Naive thymus-derived CD4-positive, alpha-beta T cell (primary cell): ENCODE results near the gene WSCD2. TPM values are rescaled to one million over a fixed set of nuclear protein-coding genes. Genes with fewer than 3 reads are reported as not detected.

Experiments used
- ATAC-seq: fragments of 150-1000 bp; cut with Tn5 transposase; 2 replicates; pipeline ENCODE4 v1.10.0; 2021; ENCODE audit warnings: mild to moderate bottlenecking, moderate library complexity
- CTCF ChIA-PET: fragments of 350-600 bp; sonication (Branson Sonifier 250); formaldehyde crosslinking; loops from one replicate; lab custom pipeline; 2021; ENCODE audit warnings: antibody characterized with exemption; lab: Charles Lee
- POLR2A ChIA-PET: fragments of 350-600 bp; sonication (Branson Sonifier 250); formaldehyde crosslinking; loops from one replicate; lab custom pipeline; 2021; ENCODE audit warnings: antibody characterized with exemption, inconsistent platforms; lab: Charles Lee
- DNase-seq, 9 donors: peaks; one replicate each; pipeline versions ENCODE4 v3.0.0 to v3.0.0-alpha.2; 2020 to 2022; ENCODE audit warnings: mixed read lengths in 1 of 9
- H3K27ac ChIP-seq: one replicate; pipeline ENCODE4 v1.7.0; 2013; ENCODE audit warnings: mild to moderate bottlenecking, low read depth, low read length, moderate library complexity
- H3K27me3 ChIP-seq, 2 donors: one replicate each; pipeline ENCODE4 v1.7.0; 2013; ENCODE audit warnings: low read length in 2 of 2, mild to moderate bottlenecking in 2 of 2, moderate library complexity in 2 of 2; ENCODE audit not compliant: control insufficient read depth in 2 of 2, insufficient read depth in 2 of 2
- H3K36me3 ChIP-seq, 3 experiments: 1 replicate in 2 of 3; 2 replicates in 1 of 3; pipeline ENCODE4 v1.7.0; 2013; ENCODE audit warnings: low read length in 3 of 3, mild to moderate bottlenecking in 3 of 3, moderate library complexity in 1 of 3; ENCODE audit not compliant: insufficient read depth in 3 of 3, control insufficient read depth in 2 of 3
- H3K4me1 ChIP-seq, 2 donors: one replicate each; pipeline ENCODE4 v1.7.0; 2013; ENCODE audit warnings: low read length in 2 of 2, mild to moderate bottlenecking in 2 of 2, moderate library complexity in 1 of 2; ENCODE audit not compliant: control insufficient read depth in 2 of 2, insufficient read depth in 2 of 2
- H3K4me3 ChIP-seq: 2 replicates; pipeline ENCODE4 v1.7.0; 2013; ENCODE audit warnings: mild to moderate bottlenecking, low read length
- H3K9me3 ChIP-seq, 3 experiments: 1 replicate in 2 of 3; 2 replicates in 1 of 3; pipeline ENCODE4 v1.7.0; 2013; ENCODE audit warnings: low read length in 3 of 3; ENCODE audit not compliant: control insufficient read depth in 2 of 3
- H3K27ac Mint-ChIP-seq, 9 donors: one replicate each; pipeline ENCODE4 v1.8.0; 2020 to 2022; ENCODE audit warnings: mixed read lengths in 9 of 9, mild to moderate bottlenecking in 8 of 9, moderate library complexity in 5 of 9, inconsistent platforms in 2 of 9
- H3K27me3 Mint-ChIP-seq, 5 donors: one replicate each; pipeline ENCODE4 v1.8.0; 2021 to 2022; ENCODE audit warnings: mixed read lengths in 5 of 5, mild to moderate bottlenecking in 1 of 5
- H3K36me3 Mint-ChIP-seq, 5 donors: one replicate each; pipeline ENCODE4 v1.8.0; 2020 to 2022; ENCODE audit warnings: mixed read lengths in 5 of 5, mild to moderate bottlenecking in 3 of 5, inconsistent platforms in 1 of 5
- H3K4me1 Mint-ChIP-seq, 7 donors: one replicate each; pipeline ENCODE4 v1.8.0; 2020 to 2022; ENCODE audit warnings: mixed read lengths in 7 of 7, mild to moderate bottlenecking in 3 of 7, inconsistent platforms in 1 of 7
- H3K4me3 Mint-ChIP-seq, 10 donors: one replicate each; pipeline ENCODE4 v1.8.0; 2020 to 2022; ENCODE audit warnings: mild to moderate bottlenecking in 10 of 10, mixed read lengths in 10 of 10, moderate library complexity in 6 of 10, inconsistent platforms in 2 of 10
- H3K9me3 Mint-ChIP-seq, 11 donors: one replicate each; pipeline ENCODE4 v1.8.0; 2020 to 2022; ENCODE audit warnings: mixed read lengths in 11 of 11, mild to moderate bottlenecking in 4 of 11, inconsistent platforms in 1 of 11, moderate library complexity in 1 of 11
- intact Hi-C, 2 donors: fragments of 100-400 bp; cut with micrococcal nuclease; formaldehyde crosslinking; loops; one replicate each; pipeline ENCODE4 v1.15.1; 2023
- polyA plus RNA-seq, 2 donors: library from polyadenylated mRNA; unstranded; fragments of 300-500 nt; fragmentation: Illumina TruSeq; gene quantifications; one replicate each; pipeline ENCODE4 v1.2.3, GENCODE V29; 2021
- total RNA-seq, 6 experiments: library from RNA in 5 of 6; stranded (reverse) in 5 of 6; gene quantifications; 1 replicate in 5 of 6; 2 replicates in 1 of 6; pipeline ENCODE4 v1.2.3 and lab custom pipeline; 2021 to 2026

WSCD2 gene
- total and polyA plus RNA-seq, 7 experiments from 2014 or later, result not detected

DNA sequence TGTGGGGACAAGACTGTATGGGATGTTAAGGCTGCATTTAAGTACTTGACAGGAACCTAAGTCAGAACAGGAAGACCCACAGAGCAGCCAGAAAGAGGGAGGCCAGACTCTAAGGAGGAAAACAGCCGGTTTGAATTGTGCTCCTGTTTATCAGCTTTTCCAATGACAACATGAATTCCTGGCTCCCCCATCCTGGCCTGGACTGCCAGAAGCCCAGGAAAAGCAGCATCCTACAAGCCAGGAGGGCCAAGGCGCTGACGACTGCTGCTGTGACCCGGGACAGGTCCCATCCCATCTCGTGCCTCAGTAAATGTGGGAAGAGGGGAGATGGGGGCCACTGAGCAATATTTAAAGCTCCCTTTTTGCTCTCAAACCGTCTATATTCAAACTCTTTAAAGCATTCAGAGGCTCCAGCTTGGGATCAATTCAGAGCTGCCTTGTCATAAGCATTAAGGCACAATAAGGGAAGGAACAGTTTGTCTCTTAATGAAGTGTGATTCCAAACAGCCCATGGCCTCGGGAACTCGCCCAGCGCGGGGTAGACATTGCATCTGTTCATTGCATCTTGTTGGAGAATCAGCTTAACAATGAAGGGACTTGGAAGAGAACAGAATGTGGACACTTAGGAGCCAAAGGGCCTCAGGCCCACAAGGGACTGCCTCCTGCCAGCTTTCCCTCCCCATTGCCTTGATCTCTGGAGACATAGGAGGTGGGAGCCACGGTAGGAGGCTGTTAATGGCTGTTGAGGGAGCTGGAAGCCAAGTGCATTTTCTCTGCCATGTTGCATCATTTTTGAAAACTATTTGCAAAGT, 160.5 kb downstream of the WSCD2 start:
- peaks cover 0 to 6% (median 0%) of the 10 kb centered on the region in 5 donors for H3K36me3 Mint-ChIP-seq
- DNase-seq (no peak), ATAC-seq (no peak)
- no peaks in the 10 kb centered on the region for H3K27me3 ChIP-seq
- H3K4me3 ChIP-seq, result no peak overlapping the region
- peaks cover 0 to 11% (median 0%) of the 10 kb centered on the region in 11 donors for H3K9me3 Mint-ChIP-seq
- H3K27ac Mint-ChIP-seq, result no peak overlapping the region
- no peak overlapping the region for H3K4me3 Mint-ChIP-seq
- ChIA-PET CTCF (no interaction called here), POLR2A (no interaction called here)
- H3K27me3 Mint-ChIP-seq, result peaks cover 0 to 31% (median 4%) of the 10 kb centered on the region in 5 donors
- no peaks in the 10 kb centered on the region for H3K9me3 ChIP-seq
- no peak overlapping the region for H3K27ac ChIP-seq
- no peaks in the 10 kb centered on the region for H3K36me3 ChIP-seq
- intact Hi-C loops, result no loop called here
- H3K4me1 ChIP-seq, result no peaks in the 10 kb centered on the region
- H3K4me1 Mint-ChIP-seq, result peaks cover 0 to 5% (median 0%) of the 10 kb centered on the region in 7 donors

DNA sequence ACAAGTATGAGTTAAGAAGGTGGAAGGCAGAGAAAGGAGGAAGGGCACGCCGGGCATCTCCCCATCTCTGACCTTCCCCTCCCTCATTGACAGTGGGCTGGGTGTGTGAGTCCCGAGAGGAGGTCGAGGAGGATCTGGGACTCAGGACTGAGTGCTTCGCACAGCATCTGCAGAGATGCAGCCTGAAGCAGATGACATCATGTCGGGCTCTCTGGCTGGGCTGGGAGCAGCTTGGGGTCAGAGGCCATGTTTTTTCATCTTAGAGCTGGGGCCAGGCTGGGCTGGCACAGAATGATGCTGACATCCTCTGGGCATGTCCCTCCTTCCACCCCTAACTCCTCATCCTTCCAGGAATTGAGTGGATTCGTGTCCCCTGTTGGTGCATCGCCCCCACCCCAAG, 166.6 kb downstream of the WSCD2 start:
- CTCF ChIA-PET, result no interaction called here
- Mint-ChIP-seq H3K9me3 (peaks cover 0 to 11% (median 0%) of the 10 kb centered on the region in 11 donors), H3K27ac (peak overlapping the region in 1 of 9 donors; percentile 84), H3K36me3 (peaks cover 0 to 6% (median 0%) of the 10 kb centered on the region in 5 donors), H3K27me3 (peaks cover 0 to 25% (median 0%) of the 10 kb centered on the region in 5 donors), H3K4me3 (no peak overlapping the region), H3K4me1 (peaks cover 0 to 12% (median 0%) of the 10 kb centered on the region in 7 donors)
- Histone ChIP-seq H3K36me3 (no peaks in the 10 kb centered on the region), H3K9me3 (no peaks in the 10 kb centered on the region), H3K4me1 (peaks cover 0 to 17% of the 10 kb centered on the region in 2 donors), H3K27me3 (no peaks in the 10 kb centered on the region), H3K27ac (no peak overlapping the region), H3K4me3 (no peak overlapping the region)
- DNase-seq (no peak), ATAC-seq (no peak)
- intact Hi-C loops, result no loop called here
- POLR2A ChIA-PET, result no interaction called here

DNA sequence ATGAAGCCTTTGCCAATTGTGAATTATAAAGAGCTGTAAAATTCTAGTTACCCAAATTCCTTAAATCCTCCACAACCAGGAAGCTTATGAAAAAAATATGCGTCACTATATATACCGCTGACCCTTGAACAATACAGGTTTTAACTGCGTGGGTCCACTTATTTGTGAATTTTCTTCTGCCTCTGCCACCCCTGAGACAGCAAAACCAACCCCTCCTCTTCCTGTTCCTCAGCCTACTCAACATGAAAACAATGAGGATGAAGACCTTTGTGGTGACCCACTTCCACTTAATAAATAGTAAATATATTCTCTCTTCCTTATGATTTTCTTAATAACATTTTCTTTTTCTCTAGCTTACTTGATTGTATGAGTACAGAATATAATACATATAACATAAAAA, 167.9 kb downstream of the WSCD2 start:
- H3K4me1 ChIP-seq, result peaks cover 0 to 21% of the 10 kb centered on the region in 2 donors
- Mint-ChIP-seq H3K36me3 (peaks cover 0 to 9% (median 0%) of the 10 kb centered on the region in 5 donors), H3K4me1 (peaks cover 0 to 17% (median 0%) of the 10 kb centered on the region in 7 donors), H3K27ac (no peak overlapping the region), H3K9me3 (peaks cover 0 to 9% (median 0%) of the 10 kb centered on the region in 11 donors), H3K27me3 (peaks cover 0 to 25% (median 2%) of the 10 kb centered on the region in 5 donors), H3K4me3 (no peak overlapping the region)
- ChIA-PET CTCF (no interaction called here), POLR2A (no interaction called here)
- H3K36me3 ChIP-seq, result no peaks in the 10 kb centered on the region
- no peak overlapping the region for H3K4me3 ChIP-seq
- ATAC-seq (no peak), DNase-seq (no peak)
- H3K9me3 ChIP-seq, result no peaks in the 10 kb centered on the region
- intact Hi-C loops, result no loop called here
- no peak overlapping the region for H3K27ac ChIP-seq
- no peaks in the 10 kb centered on the region for H3K27me3 ChIP-seq

DNA sequence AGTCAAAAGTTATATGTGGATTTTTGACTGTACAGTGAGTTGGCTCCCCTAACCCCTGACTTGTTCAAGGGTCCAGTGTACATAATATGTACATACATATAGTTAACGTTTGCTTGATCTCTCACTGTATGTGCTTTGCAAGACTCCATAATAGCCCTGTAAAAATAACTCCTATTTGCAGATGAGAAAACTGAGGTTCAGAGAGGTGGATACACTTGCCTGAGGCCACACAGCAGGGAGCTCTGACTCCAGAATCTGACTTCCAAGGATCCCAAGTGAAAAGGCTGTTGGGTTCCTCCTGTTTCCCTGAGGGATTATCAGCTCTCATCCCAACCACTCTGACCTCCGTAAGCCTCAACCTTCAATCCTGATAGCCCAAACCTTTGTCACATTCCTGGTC, 168.3 kb downstream of the WSCD2 start:
- H3K36me3 ChIP-seq, result no peaks in the 10 kb centered on the region
- ATAC-seq, result no peak
- intact Hi-C loops, result no loop called here
- H3K27ac ChIP-seq, result no peak overlapping the region
- H3K36me3 Mint-ChIP-seq, result peaks cover 0 to 7% (median 0%) of the 10 kb centered on the region in 5 donors
- CTCF ChIA-PET, result no interaction called here
- peaks cover 0 to 25% of the 10 kb centered on the region in 2 donors for H3K4me1 ChIP-seq
- no peak overlapping the region for H3K4me3 ChIP-seq
- H3K27me3 Mint-ChIP-seq, result peaks cover 0 to 25% (median 4%) of the 10 kb centered on the region in 5 donors
- DNase-seq, result no peak
- POLR2A ChIA-PET, result no interaction called here
- H3K27me3 ChIP-seq, result no peaks in the 10 kb centered on the region
- H3K9me3 ChIP-seq, result no peaks in the 10 kb centered on the region
- H3K9me3 Mint-ChIP-seq, result peaks cover 0 to 4% (median 0%) of the 10 kb centered on the region in 11 donors
- H3K4me3 Mint-ChIP-seq, result no peak overlapping the region
- peaks cover 0 to 18% (median 0%) of the 10 kb centered on the region in 7 donors for H3K4me1 Mint-ChIP-seq
- H3K27ac Mint-ChIP-seq, result no peak overlapping the region

DNA sequence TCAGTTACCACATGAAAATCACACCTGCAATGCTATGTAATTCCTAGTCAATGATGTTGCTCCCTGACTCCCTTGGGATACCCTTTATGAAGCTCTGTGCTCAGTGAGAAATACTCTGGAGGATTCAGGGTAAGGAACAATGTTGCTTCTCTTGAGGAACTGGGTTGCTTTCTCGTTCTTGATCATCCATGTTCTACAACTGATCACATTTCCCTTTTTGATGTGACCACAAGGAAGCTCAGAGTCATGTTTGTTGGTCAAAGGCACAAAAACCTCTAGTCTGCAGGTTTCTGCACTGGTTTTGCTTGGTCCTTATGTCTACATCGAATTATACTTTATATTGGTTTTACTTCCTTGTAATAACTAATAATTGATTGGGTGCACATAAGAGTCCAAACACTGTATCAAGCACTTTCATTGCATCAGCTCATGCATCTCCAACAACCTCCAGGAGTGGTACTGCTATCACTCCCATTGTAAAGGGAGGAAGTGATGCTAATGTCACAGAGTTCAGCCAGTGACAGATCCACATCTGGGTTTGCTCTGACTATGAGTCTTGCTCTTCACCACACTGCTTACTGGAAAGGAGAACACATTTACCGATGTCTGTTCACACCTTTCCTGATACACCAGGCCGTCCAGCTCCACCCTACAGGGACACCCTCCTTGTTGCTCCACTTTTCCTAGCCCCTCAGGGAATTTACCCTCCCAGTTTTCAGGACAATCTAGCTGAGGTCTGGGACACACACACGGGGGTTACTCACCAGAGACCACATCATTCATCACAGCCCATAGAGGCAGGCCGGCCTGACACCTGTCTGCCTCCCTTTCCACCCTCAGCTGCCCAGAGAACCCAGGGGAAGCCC, 169.0 kb downstream of the WSCD2 start:
- Histone ChIP-seq H3K4me3 (no peak overlapping the region), H3K36me3 (no peaks in the 10 kb centered on the region), H3K4me1 (peaks cover 0 to 25% of the 10 kb centered on the region in 2 donors), H3K27me3 (no peaks in the 10 kb centered on the region), H3K27ac (no peak overlapping the region), H3K9me3 (no peaks in the 10 kb centered on the region)
- ATAC-seq, result peak; percentile 59
- intact Hi-C loops, result no loop called here
- no peak overlapping the region for H3K4me3 Mint-ChIP-seq
- peaks cover 0 to 3% (median 0%) of the 10 kb centered on the region in 11 donors for H3K9me3 Mint-ChIP-seq
- H3K36me3 Mint-ChIP-seq, result peaks cover 0 to 7% (median 0%) of the 10 kb centered on the region in 5 donors
- no peak for DNase-seq
- H3K27me3 Mint-ChIP-seq, result peaks cover 0 to 24% (median 4%) of the 10 kb centered on the region in 5 donors
- H3K4me1 Mint-ChIP-seq, result peaks cover 0 to 18% (median 0%) of the 10 kb centered on the region in 7 donors
- ChIA-PET POLR2A (no interaction called here), CTCF (no interaction called here)
- no peak overlapping the region for H3K27ac Mint-ChIP-seq

DNA sequence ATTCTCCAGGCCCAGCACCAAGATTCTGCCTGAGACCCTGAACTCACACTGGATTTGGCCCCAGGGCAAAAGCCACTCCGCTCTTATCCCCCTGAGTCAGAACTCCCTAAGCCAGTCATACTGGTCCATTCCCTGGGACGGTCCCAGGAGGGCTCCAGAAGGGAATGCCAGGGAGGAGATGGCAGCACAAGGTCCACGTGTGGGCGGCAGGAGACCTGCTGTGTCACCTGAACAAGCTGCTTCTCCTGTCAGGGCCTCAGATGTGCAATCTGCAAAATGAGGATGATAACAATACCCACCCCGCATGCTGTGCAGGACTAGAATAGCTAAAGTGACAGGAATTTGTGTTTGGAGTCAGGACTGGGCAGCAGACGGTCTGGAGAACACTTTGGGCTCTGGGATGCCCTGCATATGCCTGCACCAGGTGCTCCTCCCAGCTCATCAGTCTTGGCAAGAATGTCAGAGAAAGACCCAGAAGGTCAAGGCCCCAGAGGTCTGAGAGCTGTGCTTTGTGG, 169.7 kb downstream of the WSCD2 start:
- H3K9me3 ChIP-seq, result no peaks in the 10 kb centered on the region
- H3K27ac Mint-ChIP-seq, result no peak overlapping the region
- peaks cover 0 to 25% of the 10 kb centered on the region in 2 donors for H3K4me1 ChIP-seq
- H3K36me3 Mint-ChIP-seq, result peaks cover 0 to 7% (median 0%) of the 10 kb centered on the region in 5 donors
- DNase-seq (no peak), ATAC-seq (no peak)
- intact Hi-C loops, result no loop called here
- peaks cover 0 to 29% (median 4%) of the 10 kb centered on the region in 5 donors for H3K27me3 Mint-ChIP-seq
- ChIA-PET CTCF (no interaction called here), POLR2A (no interaction called here)
- peaks cover 0 to 3% (median 0%) of the 10 kb centered on the region in 11 donors for H3K9me3 Mint-ChIP-seq
- no peak overlapping the region for H3K4me3 Mint-ChIP-seq
- no peaks in the 10 kb centered on the region for H3K36me3 ChIP-seq
- no peak overlapping the region for H3K27ac ChIP-seq
- H3K4me3 ChIP-seq, result no peak overlapping the region
- H3K4me1 Mint-ChIP-seq, result peaks cover 0 to 18% (median 0%) of the 10 kb centered on the region in 7 donors
- no peaks in the 10 kb centered on the region for H3K27me3 ChIP-seq
